ENCODE data around the gene ATG5.

ATG5 gene

GRCh38 chr6:106185615-106186014, 139.9 kb downstream of the ATG5 start:
- Histone ChIP-seq H3K9me3 (no peaks in the 10 kb centered on the region), H3K4me3 (no peak overlapping the region), H3K27me3 (no peaks in the 10 kb centered on the region), H3K27ac (no peak overlapping the region), H3K36me3 (peaks cover 5 to 8% (median 7%) of the 10 kb centered on the region in 3 donors), H3K4me1 (no peaks in the 10 kb centered on the region)
- intact Hi-C loops (cut with DNase I; ENCODE audit: low total_unique reads), result no loop called here
- no peak for TF ChIP-seq CTCF (IDR thresholded peaks at IDR 0.05)
- DNase-seq, result no peak

GRCh38 chr6:106184629-106185028, 140.9 kb downstream of the ATG5 start:
- TF ChIP-seq CTCF (IDR thresholded peaks at IDR 0.05), result no peak
- Histone ChIP-seq H3K27me3 (no peaks in the 10 kb centered on the region), H3K4me3 (no peak overlapping the region), H3K9me3 (no peaks in the 10 kb centered on the region), H3K4me1 (no peaks in the 10 kb centered on the region), H3K36me3 (peaks cover 5 to 8% (median 7%) of the 10 kb centered on the region in 3 donors), H3K27ac (no peak overlapping the region)
- no peak for DNase-seq
- intact Hi-C loops (cut with DNase I; ENCODE audit: low total_unique reads), result no loop called here

- Histone ChIP-seq H3K27me3 (no peaks in the 10 kb centered on the region), H3K27ac (no peak overlapping the region), H3K4me1 (no peaks in the 10 kb centered on the region), H3K9me3 (no peaks in the 10 kb centered on the region), H3K36me3 (peaks cover 5 to 8% (median 7%) of the 10 kb centered on the region in 3 donors), H3K4me3 (no peak overlapping the region)
- no peak for TF ChIP-seq CTCF (IDR thresholded peaks at IDR 0.05)
- DNase-seq, result no peak
- intact Hi-C loops (cut with DNase I; ENCODE audit: low total_unique reads), result no loop called here
These were observed 142.1 kb downstream of the ATG5 start for GRCh38 chr6:106183430-106183829.

GRCh38 chr6:106182455-106182854, 143.1 kb downstream of the ATG5 start:
- Histone ChIP-seq H3K9me3 (no peaks in the 10 kb centered on the region), H3K27ac (no peak overlapping the region)
- TF ChIP-seq CTCF (IDR thresholded peaks at IDR 0.05), result no peak

GRCh38 chr6:106181664-106182418, 143.7 kb downstream of the ATG5 start:
- H3K4me1 ChIP-seq, result no peaks in the 10 kb centered on the region
- peaks cover 5 to 8% (median 7%) of the 10 kb centered on the region in 3 donors for H3K36me3 ChIP-seq
- intact Hi-C loops (cut with DNase I; ENCODE audit: low total_unique reads), result no loop called here
- DNase-seq, result no peak
- H3K9me3 ChIP-seq, result no peaks in the 10 kb centered on the region
- TF ChIP-seq CTCF (IDR thresholded peaks at IDR 0.05), result no peak
- no peak overlapping the region for H3K27ac ChIP-seq
- no peaks in the 10 kb centered on the region for H3K27me3 ChIP-seq
- no peak overlapping the region for H3K4me3 ChIP-seq

More at GRCh38 chr6:106182455-106182854, 143.1 kb downstream of the ATG5 start:
- Histone ChIP-seq H3K27me3 (no peaks in the 10 kb centered on the region), H3K4me1 (no peaks in the 10 kb centered on the region), H3K36me3 (peaks cover 5 to 8% (median 7%) of the 10 kb centered on the region in 3 donors), H3K4me3 (no peak overlapping the region)
- intact Hi-C loops (cut with DNase I; ENCODE audit: low total_unique reads), result no loop called here
- DNase-seq, result no peak
